Endodermal cell (in vitro differentiated cells): Measurements from ENCODE around the gene MAFB. TPM values are rescaled to one million over a fixed set of nuclear protein-coding genes. Genes with fewer than 3 reads are reported as not detected.

Source experiments
- DNase-seq: peaks from one replicate; pipeline ENCODE4 v3.0.0-alpha.2; 2017
- H3K27ac ChIP-seq: 2 replicates; pipeline ENCODE4 v1.5.1; 2013; ENCODE audit warnings: mild to moderate bottlenecking, low read depth, low read length, moderate library complexity
- H3K27me3 ChIP-seq: 2 replicates; pipeline ENCODE4 v1.6.1; 2013; ENCODE audit warnings: mild to moderate bottlenecking, low read length, moderate library complexity; ENCODE audit not compliant: insufficient read depth, control insufficient read depth, poor library complexity, severe bottlenecking
- H3K36me3 ChIP-seq: 2 replicates; pipeline ENCODE4 v1.7.0; 2013; ENCODE audit warnings: mild to moderate bottlenecking, low read length, moderate library complexity; ENCODE audit not compliant: control insufficient read depth, insufficient read depth
- H3K4me1 ChIP-seq: one replicate; pipeline ENCODE4 v1.7.0; 2013; ENCODE audit warnings: low read length; ENCODE audit not compliant: control insufficient read depth, insufficient read depth
- H3K4me3 ChIP-seq: 2 replicates; pipeline ENCODE4 v1.5.1; 2013; ENCODE audit warnings: mild to moderate bottlenecking, low read length, moderate library complexity
- H3K9ac ChIP-seq: 2 replicates; pipeline ENCODE4 v1.6.1; 2013; ENCODE audit warnings: mild to moderate bottlenecking, low read length, moderate library complexity; ENCODE audit not compliant: poor library complexity, severe bottlenecking; ENCODE audit errors: extremely low read depth
- H3K9me3 ChIP-seq: 2 replicates; pipeline ENCODE4 v1.6.1; 2013; ENCODE audit warnings: mild to moderate bottlenecking, low read length, moderate library complexity; ENCODE audit not compliant: control insufficient read depth
- H3K27ac Mint-ChIP-seq: 2 replicates; pipeline ENCODE4 v1.8.0; 2020; ENCODE audit warnings: mixed read lengths
- H3K27me3 Mint-ChIP-seq: 2 replicates; pipeline ENCODE4 v1.8.0; 2021; ENCODE audit warnings: mild to moderate bottlenecking, mixed read lengths; ENCODE audit not compliant: insufficient read depth
- H3K36me3 Mint-ChIP-seq: 2 replicates; pipeline ENCODE4 v1.8.0; 2020; ENCODE audit warnings: low read depth, mixed read lengths
- H3K4me1 Mint-ChIP-seq: 2 replicates; pipeline ENCODE4 v1.8.0; 2020; ENCODE audit warnings: mixed read lengths
- H3K4me3 Mint-ChIP-seq: 2 replicates; pipeline ENCODE4 v1.8.0; 2020; ENCODE audit warnings: mild to moderate bottlenecking, moderate library complexity, mixed read lengths
- H3K9me3 Mint-ChIP-seq: 2 replicates; pipeline ENCODE4 v1.8.0; 2020; ENCODE audit warnings: mild to moderate bottlenecking, mixed read lengths
- WGBS, 2 experiments: methylation state at CpG; one replicate each; pipeline versions ENCODE4 v1.1.5 to v1.1.7; 2013; ENCODE audit warnings: missing lambda C conversion rate in 2 of 2, mixed read lengths in 1 of 2; ENCODE audit not compliant: insufficient coverage in 1 of 2, insufficient read length in 1 of 2; 5-methylcytosine and 5-hydroxymethylcytosine counted together
- total RNA-seq, 2 donors: library from RNA; stranded (reverse); fragmentation: NEBNext Ultra II Directional in 1 of 2; extraction: Animal tissue kit (Norgen Biotek cat#: 25700) in 1 of 2; gene quantifications; 2 replicates in 1 of 2; 3 replicates in 1 of 2; pipeline ENCODE4 v1.2.1, GENCODE V29; 2021
- TF ChIP-seq, protein P1 (sequence below): fragments of 200-600 bp; sonication (generic); conservative IDR thresholded peaks from 2 replicates; pipeline ENCODE4 v1.5.0; 2021; ENCODE audit warnings: antibody characterized with exemption, mild to moderate bottlenecking

Gene MAFB
- total RNA-seq, 2 donors from 2014 or later = 0.90 to 1.5 TPM

- H3K36me3 ChIP-seq = no peaks in the 10 kb centered on the region
- H3K4me3 ChIP-seq = no peak overlapping the region
- DNase-seq = no peak
- H3K27me3 ChIP-seq = peaks cover 4% of the 10 kb centered on the region
- no peak overlapping the region for H3K4me3 Mint-ChIP-seq
- H3K27ac Mint-ChIP-seq = no peak overlapping the region
- peaks cover 4% of the 10 kb centered on the region for H3K9me3 Mint-ChIP-seq
- TF ChIP-seq, protein P1, sequence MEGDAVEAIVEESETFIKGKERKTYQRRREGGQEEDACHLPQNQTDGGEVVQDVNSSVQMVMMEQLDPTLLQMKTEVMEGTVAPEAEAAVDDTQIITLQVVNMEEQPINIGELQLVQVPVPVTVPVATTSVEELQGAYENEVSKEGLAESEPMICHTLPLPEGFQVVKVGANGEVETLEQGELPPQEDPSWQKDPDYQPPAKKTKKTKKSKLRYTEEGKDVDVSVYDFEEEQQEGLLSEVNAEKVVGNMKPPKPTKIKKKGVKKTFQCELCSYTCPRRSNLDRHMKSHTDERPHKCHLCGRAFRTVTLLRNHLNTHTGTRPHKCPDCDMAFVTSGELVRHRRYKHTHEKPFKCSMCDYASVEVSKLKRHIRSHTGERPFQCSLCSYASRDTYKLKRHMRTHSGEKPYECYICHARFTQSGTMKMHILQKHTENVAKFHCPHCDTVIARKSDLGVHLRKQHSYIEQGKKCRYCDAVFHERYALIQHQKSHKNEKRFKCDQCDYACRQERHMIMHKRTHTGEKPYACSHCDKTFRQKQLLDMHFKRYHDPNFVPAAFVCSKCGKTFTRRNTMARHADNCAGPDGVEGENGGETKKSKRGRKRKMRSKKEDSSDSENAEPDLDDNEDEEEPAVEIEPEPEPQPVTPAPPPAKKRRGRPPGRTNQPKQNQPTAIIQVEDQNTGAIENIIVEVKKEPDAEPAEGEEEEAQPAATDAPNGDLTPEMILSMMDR = no peak
- no peaks in the 10 kb centered on the region for H3K36me3 Mint-ChIP-seq
- H3K4me1 Mint-ChIP-seq = peaks cover 22% of the 10 kb centered on the region
- WGBS, 2 experiments = 80 to 87% methylated on average over 6 to 8 of the region's 8 CpGs
- no peak overlapping the region for H3K9ac ChIP-seq
- H3K27me3 Mint-ChIP-seq = peaks cover 15% of the 10 kb centered on the region
- peaks cover 8% of the 10 kb centered on the region for H3K4me1 ChIP-seq
- no peaks in the 10 kb centered on the region for H3K9me3 ChIP-seq
- H3K27ac ChIP-seq = peak overlapping the region; percentile 27
These were observed 15.0 kb upstream of the MAFB start for GRCh38 chr20:40703975-40704530.

DNA sequence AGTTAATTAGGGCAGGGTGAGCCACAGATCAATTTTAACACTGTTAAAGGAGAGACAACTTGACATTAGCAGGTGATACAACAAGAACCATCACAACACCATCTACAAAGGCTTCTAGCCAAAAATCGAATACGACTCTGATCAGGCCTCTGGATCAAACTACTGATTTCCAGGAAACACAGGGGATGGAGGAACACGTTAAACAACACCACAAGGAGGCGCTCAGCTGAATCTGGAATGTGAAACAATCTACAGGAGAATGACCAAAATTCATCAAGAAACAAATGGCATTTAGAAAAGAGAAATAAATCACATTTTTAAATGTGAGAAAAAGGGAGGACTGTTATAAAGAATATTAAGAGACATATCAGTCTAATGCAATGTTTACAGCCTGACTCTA lies 13.5 kb upstream of the MAFB start:
- Histone ChIP-seq H3K4me1 (peaks cover 8% of the 10 kb centered on the region), H3K27ac (no peak overlapping the region), H3K9ac (no peak overlapping the region), H3K27me3 (peaks cover 19% of the 10 kb centered on the region), H3K36me3 (no peaks in the 10 kb centered on the region), H3K4me3 (no peak overlapping the region), H3K9me3 (no peaks in the 10 kb centered on the region)
- DNase-seq = peak; percentile 62
- Mint-ChIP-seq H3K27ac (no peak overlapping the region), H3K9me3 (peaks cover 4% of the 10 kb centered on the region), H3K4me3 (no peak overlapping the region), H3K27me3 (peaks cover 31% of the 10 kb centered on the region), H3K4me1 (peaks cover 12% of the 10 kb centered on the region), H3K36me3 (no peaks in the 10 kb centered on the region)
- 71 to 89% methylated on average over 4 of the region's 4 CpGs for WGBS, 2 experiments
- TF ChIP-seq, protein P1 = peak; percentile 62

- peaks cover 68% of the 10 kb centered on the region for H3K27me3 Mint-ChIP-seq
- H3K9ac ChIP-seq = no peak overlapping the region
- no peaks in the 10 kb centered on the region for H3K4me1 Mint-ChIP-seq
- peaks cover 57% of the 10 kb centered on the region for H3K27me3 ChIP-seq
- H3K9me3 Mint-ChIP-seq = peaks cover 4% of the 10 kb centered on the region
- no peaks in the 10 kb centered on the region for H3K4me1 ChIP-seq
- no peak for DNase-seq
- H3K36me3 Mint-ChIP-seq = no peaks in the 10 kb centered on the region
- H3K4me3 Mint-ChIP-seq = no peak overlapping the region
- no peaks in the 10 kb centered on the region for H3K36me3 ChIP-seq
- no peaks in the 10 kb centered on the region for H3K9me3 ChIP-seq
- no peak overlapping the region for H3K27ac Mint-ChIP-seq
- H3K27ac ChIP-seq = no peak overlapping the region
- TF ChIP-seq, protein P1 = no peak
- no peak overlapping the region for H3K4me3 ChIP-seq
These were observed 9.7 kb upstream of the MAFB start for GRCh38 chr20:40698744-40699143.
